Astrocyte (in vitro differentiated cells and primary cell): ENCODE data around the gene USP6NL.

Source experiments
- CTCF ChIP-seq: IDR thresholded peaks from 2 replicates; pipeline ENCODE4 v1.5.1; 2011; ENCODE audit warnings: low read depth, mild to moderate bottlenecking, inconsistent platforms, low read length, moderate library complexity; ENCODE audit not compliant: insufficient read depth
- EZH2 ChIP-seq: IDR thresholded peaks from 2 replicates; pipeline ENCODE4 v1.6.1; 2012; ENCODE audit warnings: mild to moderate bottlenecking, low read length, inconsistent platforms; ENCODE audit not compliant: insufficient read depth

- TF ChIP-seq CTCF = no peak
- TF ChIP-seq EZH2 = no peak
These were observed 154.1 kb downstream of the USP6NL start for GRCh38 chr10:11457336-11457735.
